ENCODE data around the gene PCCA. TPM values are rescaled to one million over a fixed set of nuclear protein-coding genes. Genes with fewer than 3 reads are reported as not detected.

The PCCA gene
- total and polyA plus RNA-seq, 2 donors (not counting 3 experiments of a cell fraction or from before 2014, with no cell fraction given) = 5.7 to 20.2 TPM

- H3K9ac ChIP-seq (replicated peaks; ENCODE audit: extremely low read depth, insufficient read depth, low read length) = no peak overlapping the region
- H3K4me1 ChIP-seq (ENCODE audit: control insufficient read depth, extremely low read depth, insufficient read depth, low read length) = no peaks in the 10 kb centered on the region
- H2AFZ ChIP-seq (ENCODE audit: low read depth, low read length) = no peak overlapping the region
- no peak for FAIRE-seq
- H3K36me3 ChIP-seq (ENCODE audit: control insufficient read depth in 2 of 2, extremely low read depth in 1 of 2, insufficient read depth in 2 of 2, low read length in 2 of 2) = no peaks in the 10 kb centered on the region
- H4K20me1 ChIP-seq (replicated peaks; ENCODE audit: control insufficient read depth, extremely low read depth, insufficient read depth, low read length) = no peaks in the 10 kb centered on the region
- TF ChIP-seq POLR2A (IDR thresholded peaks at IDR 0.05; ENCODE audit: low read depth, low read length) = no peak
- no peak for TF ChIP-seq MAX (IDR thresholded peaks at IDR 0.05; ENCODE audit: insufficient read depth, insufficient read length)
- TF ChIP-seq FOS (IDR thresholded peaks at IDR 0.05; ENCODE audit: borderline replicate concordance, insufficient read depth, low read length) = no peak
- TF ChIP-seq EZH2 (IDR thresholded peaks at IDR 0.05; ENCODE audit: borderline replicate concordance, low read depth, low read length, severe bottlenecking) = no peak
- H3K4me3 ChIP-seq (replicated peaks in 1 of 3; ENCODE audit: insufficient read depth in 1 of 3, low read depth in 1 of 3, low read length in 3 of 3) = no peak overlapping the region
- H3K27ac ChIP-seq (ENCODE audit: insufficient read depth, low read depth, low read length) = no peak overlapping the region
- no peaks in the 10 kb centered on the region for H3K27me3 ChIP-seq (ENCODE audit: control insufficient read depth in 2 of 2, insufficient read depth in 2 of 2, low read length in 2 of 2)
- no peaks in the 10 kb centered on the region for H3K9me1 ChIP-seq (replicated peaks; ENCODE audit: control insufficient read depth, extremely low read depth, insufficient read depth, low read length)
- ChIA-PET CTCF (interaction anchor here (1.6 kb wide), 1 partner anchor 27 kb away, joined by 3 read pairs; no protein-coding TSS in a partner anchor), POLR2A (no interaction called here)
- intact Hi-C loops (cut with micrococcal nuclease) = no loop called here
- H3K79me2 ChIP-seq (ENCODE audit: control insufficient read depth, insufficient read depth, low read length) = no peaks in the 10 kb centered on the region
- H3K9me3 ChIP-seq (replicated peaks; ENCODE audit: control insufficient read depth, insufficient read depth, low read length) = no peaks in the 10 kb centered on the region
- no TSS peak for BruUV-seq (replicated peaks)
- no peak overlapping the region for H3K4me2 ChIP-seq (ENCODE audit: insufficient read depth, low read length)
- no peak for DNase-seq (ENCODE audit: low read depth, low spot score)
- dilution Hi-C loops (cut with MboI; ENCODE audit: extremely low pct_ligation_motif_present, low sequenced_read_pairs) = no loop called here
These were observed 173.5 kb downstream of the PCCA start for GRCh38 chr13:100262404-100262803.

GRCh38 chr13:100266026-100266425 lies 177.1 kb downstream of the PCCA start:
- no peak for FAIRE-seq
- no peak overlapping the region for H3K27ac ChIP-seq (ENCODE audit: insufficient read depth, low read depth, low read length)
- H3K36me3 ChIP-seq (ENCODE audit: control insufficient read depth in 2 of 2, extremely low read depth in 1 of 2, insufficient read depth in 2 of 2, low read length in 2 of 2) = no peaks in the 10 kb centered on the region
- ChIA-PET POLR2A (no interaction called here), CTCF (no interaction called here)
- no peak overlapping the region for H3K4me3 ChIP-seq (replicated peaks in 1 of 3; ENCODE audit: insufficient read depth in 1 of 3, low read depth in 1 of 3, low read length in 3 of 3)
- no peak overlapping the region for H3K4me2 ChIP-seq (ENCODE audit: insufficient read depth, low read length)
- H3K9ac ChIP-seq (replicated peaks; ENCODE audit: extremely low read depth, insufficient read depth, low read length) = no peak overlapping the region
- H3K4me1 ChIP-seq (ENCODE audit: control insufficient read depth, extremely low read depth, insufficient read depth, low read length) = peaks cover 9% of the 10 kb centered on the region
- H3K79me2 ChIP-seq (ENCODE audit: control insufficient read depth, insufficient read depth, low read length) = no peaks in the 10 kb centered on the region
- dilution Hi-C loops (cut with MboI; ENCODE audit: extremely low pct_ligation_motif_present, low sequenced_read_pairs) = no loop called here
- no TSS peak for BruUV-seq (replicated peaks)
- H3K9me3 ChIP-seq (replicated peaks; ENCODE audit: control insufficient read depth, insufficient read depth, low read length) = no peaks in the 10 kb centered on the region
- no peaks in the 10 kb centered on the region for H3K27me3 ChIP-seq (ENCODE audit: control insufficient read depth in 2 of 2, insufficient read depth in 2 of 2, low read length in 2 of 2)
- no peak for DNase-seq (ENCODE audit: low read depth, low spot score)
- H2AFZ ChIP-seq (ENCODE audit: low read depth, low read length) = no peak overlapping the region
- TF ChIP-seq JUN (IDR thresholded peaks at IDR 0.05; ENCODE audit: borderline replicate concordance, insufficient read depth, insufficient read length, low read depth) = no peak
- no peak for TF ChIP-seq CTCF (IDR thresholded peaks at IDR 0.05; ENCODE audit: extremely low read depth in 1 of 2, insufficient read depth in 1 of 2, low read depth in 1 of 2, low read length in 2 of 2)
- TF ChIP-seq GATA2 (IDR thresholded peaks at IDR 0.05; ENCODE audit: insufficient read depth, insufficient read length, low read depth, low read length) = no peak
- no peak for TF ChIP-seq POLR2A (IDR thresholded peaks at IDR 0.05; ENCODE audit: low read depth, low read length)
- no peak for TF ChIP-seq MYC (IDR thresholded peaks at IDR 0.05; ENCODE audit: low read depth, low read length)
- no peak for TF ChIP-seq POLR2AphosphoS5 (IDR thresholded peaks at IDR 0.05; ENCODE audit: insufficient read depth, low read depth, low read length)
- no peak for TF ChIP-seq FOS (IDR thresholded peaks at IDR 0.05; ENCODE audit: borderline replicate concordance, insufficient read depth, low read length)
- no peak for TF ChIP-seq MAX (IDR thresholded peaks at IDR 0.05; ENCODE audit: insufficient read depth, insufficient read length)
- no peak for TF ChIP-seq EZH2 (IDR thresholded peaks at IDR 0.05; ENCODE audit: borderline replicate concordance, low read depth, low read length, severe bottlenecking)
- intact Hi-C loops (cut with micrococcal nuclease) = no loop called here
- H4K20me1 ChIP-seq (replicated peaks; ENCODE audit: control insufficient read depth, extremely low read depth, insufficient read depth, low read length) = no peaks in the 10 kb centered on the region
- no peaks in the 10 kb centered on the region for H3K9me1 ChIP-seq (replicated peaks; ENCODE audit: control insufficient read depth, extremely low read depth, insufficient read depth, low read length)
